ENCODE measurements around the gene GCFC2. TPM values are rescaled to one million over a fixed set of nuclear protein-coding genes. Genes with fewer than 3 reads are reported as not detected.

Gene GCFC2
- polyA plus RNA-seq, 3 donors = 8.0 to 11.5 (median 11.5) TPM

DNA sequence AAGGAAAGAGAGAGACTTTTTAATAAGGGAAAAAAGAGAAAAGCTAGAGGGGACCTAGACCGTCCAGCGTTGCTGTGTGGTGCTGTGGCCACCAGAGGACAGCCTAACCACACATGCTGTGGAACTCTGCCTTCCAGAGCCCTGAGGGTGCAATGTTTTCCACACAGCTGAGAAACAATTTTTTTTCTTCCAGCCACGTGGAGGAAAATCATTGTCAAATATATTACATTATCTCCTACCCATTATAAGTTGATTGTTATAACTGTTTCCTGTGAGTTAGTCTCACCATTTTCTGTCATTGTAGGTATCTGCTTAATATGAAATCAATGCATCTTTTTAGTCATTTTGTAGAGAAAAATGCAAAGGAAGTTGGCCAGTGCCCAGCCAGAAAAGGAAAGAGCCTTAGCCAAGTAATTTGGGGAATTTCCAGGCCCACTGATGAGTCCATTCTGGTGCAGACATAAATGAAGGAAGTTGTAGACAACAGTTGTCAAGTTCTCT, 70.0 kb downstream of the GCFC2 start:
- H3K27ac ChIP-seq (ENCODE audit: low read depth, low read length) = no peak overlapping the region
- 0 to 1% (median 0%) methylated on average over 3 of the region's 3 CpGs for WGBS, 3 donors

DNA sequence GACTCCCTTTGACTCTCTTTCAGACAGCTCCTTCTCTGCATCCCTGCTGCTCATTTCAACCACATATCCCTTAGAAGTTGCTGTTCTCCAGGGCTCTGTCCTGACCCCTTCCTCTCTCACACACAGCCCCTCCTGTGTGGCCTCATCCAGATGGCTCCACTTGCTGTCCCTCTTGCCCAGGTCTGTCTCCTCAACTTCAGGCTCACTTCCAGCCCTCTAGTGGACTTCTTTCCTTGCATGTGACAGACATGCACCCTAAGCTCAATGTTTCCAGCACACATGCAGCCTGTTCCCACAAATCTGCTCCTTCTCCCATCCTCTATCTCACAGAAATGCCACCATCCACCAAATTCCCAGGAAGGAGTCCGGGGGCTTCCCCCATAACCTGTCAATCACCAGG, 73.1 kb downstream of the GCFC2 start:
- no peak overlapping the region for H3K27ac ChIP-seq (ENCODE audit: low read depth, low read length)

DNA sequence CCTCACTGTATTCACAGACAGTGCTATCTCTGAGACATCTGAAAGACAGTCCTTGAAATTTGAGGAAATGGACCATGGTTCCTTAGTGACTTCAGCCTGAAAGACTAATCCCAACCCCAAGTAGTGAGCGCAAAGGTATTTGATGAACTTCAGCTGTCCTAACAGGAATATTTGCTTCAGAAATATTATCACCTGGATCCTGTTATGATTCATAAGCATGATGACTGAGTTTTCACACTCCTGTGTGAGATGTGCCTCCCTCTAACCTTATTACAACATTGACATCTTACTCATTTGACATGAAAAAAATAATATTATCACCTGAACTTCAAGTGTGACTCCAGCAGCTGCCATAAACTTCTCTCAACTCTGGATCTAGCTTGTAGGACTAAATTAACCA, 75.8 kb downstream of the GCFC2 start:
- WGBS, 3 donors = 0 to 100% (median 57%) methylated on average over 1 of the region's 1 CpG
- no peak overlapping the region for H3K27ac ChIP-seq (ENCODE audit: low read depth, low read length)

More for the DNA sequence above, 73.1 kb downstream of the GCFC2 start:
- 46 to 76% (median 65%) methylated on average over 1 of the region's 1 CpG for WGBS, 3 donors

DNA sequence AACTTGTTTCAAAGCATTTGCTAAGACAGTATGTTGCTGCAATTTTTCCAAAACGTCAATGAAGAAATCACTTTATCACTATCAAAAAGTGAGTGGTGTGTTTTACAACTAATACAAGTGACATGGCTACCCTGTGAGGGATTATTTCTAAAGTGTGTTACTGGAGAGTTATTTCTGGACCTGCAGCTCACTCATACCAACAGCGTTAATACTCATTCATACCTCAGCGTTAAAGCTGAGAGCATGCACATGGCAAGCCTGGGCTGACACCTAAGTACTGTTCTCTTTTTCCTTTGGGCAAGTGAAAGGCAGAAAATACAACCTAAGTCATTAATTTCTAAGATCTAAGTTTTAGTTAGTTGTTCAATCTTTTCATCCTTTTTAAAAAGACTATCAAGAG, 77.1 kb downstream of the GCFC2 start:
- no peak overlapping the region for H3K27ac ChIP-seq (ENCODE audit: low read depth, low read length)
- 48 to 88% (median 66%) methylated on average over 3 of the region's 3 CpGs for WGBS, 3 donors

DNA sequence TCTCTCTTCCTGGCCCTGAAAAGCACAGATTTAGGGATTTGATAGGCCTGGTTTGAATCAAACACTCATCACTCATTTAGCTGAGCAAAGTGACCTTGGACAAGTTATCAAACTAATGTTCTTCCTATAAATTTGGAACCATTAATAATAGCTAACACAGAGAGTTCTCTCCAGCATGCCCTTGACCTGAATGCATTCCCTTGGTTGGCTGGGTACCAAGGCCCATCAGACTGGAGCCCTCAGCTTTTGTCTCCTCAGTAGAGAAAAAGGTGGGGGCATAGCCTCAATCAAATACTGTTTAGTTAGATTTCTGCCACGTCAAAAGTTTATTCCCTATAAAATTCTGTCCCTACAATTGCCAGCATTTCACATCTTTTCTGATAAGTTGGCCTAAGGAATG, 77.9 kb downstream of the GCFC2 start:
- H3K27ac ChIP-seq (ENCODE audit: low read depth, low read length) = no peak overlapping the region
- WGBS, 3 donors = 50 to 76% (median 73%) methylated on average over 1 of the region's 1 CpG

DNA sequence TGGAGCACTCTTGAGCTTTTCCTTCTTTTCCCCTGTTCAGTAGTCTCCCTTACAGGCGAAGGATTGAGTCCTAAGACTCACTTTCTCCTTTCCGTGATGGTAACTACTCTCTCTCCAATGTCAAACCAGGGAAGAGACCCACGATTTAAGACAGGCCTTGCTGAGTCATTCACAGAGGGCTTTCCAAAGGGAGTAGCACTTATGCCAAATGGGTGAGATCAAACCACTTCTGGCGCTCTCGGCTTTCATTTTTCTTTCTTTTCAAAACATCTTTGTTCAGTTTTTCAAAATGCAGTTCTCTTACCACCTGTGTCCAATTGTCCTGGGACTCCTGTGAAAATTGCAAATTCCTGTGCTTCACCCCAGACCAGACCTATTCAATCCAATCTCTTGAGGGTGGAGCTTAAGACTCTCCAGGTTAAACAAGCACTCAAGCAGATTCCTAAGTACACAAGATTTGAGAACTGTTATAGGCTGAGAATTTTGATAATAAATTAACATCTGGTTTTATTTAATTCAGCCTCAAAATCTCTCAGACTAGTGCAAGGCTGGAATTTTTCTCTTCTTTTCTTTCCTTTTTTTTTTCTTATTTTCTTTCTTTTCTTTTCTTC, 78.5 kb downstream of the GCFC2 start:
- no peak overlapping the region for H3K27ac ChIP-seq (ENCODE audit: low read depth, low read length)
- WGBS, 3 donors = 63 to 72% (median 64%) methylated on average over 5 of the region's 5 CpGs

DNA sequence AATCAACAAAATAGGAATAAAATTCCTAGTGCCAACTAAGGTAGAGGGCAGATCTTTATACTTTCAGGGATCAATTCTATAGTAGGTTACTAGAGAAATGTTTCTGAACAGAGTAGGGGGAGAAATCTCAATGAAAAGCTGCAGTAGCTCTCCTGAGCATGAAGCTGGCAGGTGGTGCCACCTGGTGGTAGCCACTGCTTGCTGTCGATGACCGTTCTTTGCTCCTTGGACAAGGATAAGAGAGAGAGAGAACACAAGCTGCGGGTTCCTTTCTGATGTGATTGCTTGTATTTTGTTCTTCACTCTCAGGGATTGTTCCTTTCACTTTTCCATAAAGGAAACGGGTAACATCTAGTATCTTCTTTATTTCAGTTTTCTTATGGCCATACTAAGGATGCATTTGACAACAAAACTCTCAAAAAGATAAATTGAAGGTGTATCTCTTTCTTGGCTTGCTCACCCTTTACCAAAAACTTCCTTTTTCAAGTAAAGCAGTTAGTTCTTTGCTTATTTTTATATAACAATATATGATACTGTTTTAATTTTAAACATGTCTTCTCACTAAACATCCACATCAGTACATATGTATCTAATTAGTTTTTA, 82.7 kb downstream of the GCFC2 start:
- H3K27ac ChIP-seq (ENCODE audit: low read depth, low read length) = no peak overlapping the region
- 0 to 2% (median 1%) methylated on average over 4 of the region's 4 CpGs for WGBS, 3 donors

DNA sequence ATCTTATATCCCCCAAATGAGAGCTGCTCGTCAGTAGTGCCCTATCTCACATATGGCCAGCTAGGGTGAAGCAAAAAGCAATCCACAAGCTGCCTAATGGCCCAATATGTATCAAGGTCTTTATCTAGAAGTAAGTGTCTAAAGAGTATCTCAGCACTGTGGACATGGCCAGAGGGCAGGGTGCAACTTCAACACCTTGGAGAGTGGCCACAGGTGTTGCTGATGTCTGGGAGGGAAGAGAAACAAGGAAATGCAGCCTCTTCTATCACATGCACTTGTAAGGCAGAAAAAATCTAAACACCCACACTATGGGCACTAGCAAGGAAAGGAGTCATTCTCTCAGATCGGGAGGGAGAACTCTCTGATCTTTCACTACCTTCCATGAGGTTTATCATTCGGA, 87.8 kb downstream of the GCFC2 start:
- 86 to 96% (median 87%) methylated on average over 3 of the region's 3 CpGs for WGBS, 3 donors
- no peak overlapping the region for H3K27ac ChIP-seq (ENCODE audit: low read depth, low read length)

DNA sequence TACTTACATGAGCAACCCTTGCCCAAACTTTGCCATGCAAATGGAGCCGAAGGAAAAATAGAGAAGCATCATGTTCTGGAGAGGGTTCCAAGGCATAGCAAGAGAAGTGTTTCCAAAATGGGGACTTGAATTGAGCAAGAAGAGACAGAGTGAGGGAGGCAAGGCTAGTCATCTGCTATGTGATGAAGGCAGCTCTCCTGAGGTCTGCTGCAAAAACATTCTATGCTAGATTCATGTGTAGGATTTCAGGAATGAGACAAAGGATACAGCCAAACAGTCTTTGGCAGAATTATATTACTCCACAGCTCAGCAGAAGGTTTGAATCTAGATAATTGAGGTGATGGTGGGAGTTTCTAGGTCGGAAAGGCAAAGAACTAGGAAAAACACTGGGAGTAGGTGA, 88.2 kb downstream of the GCFC2 start:
- 29 to 92% (median 84%) methylated on average over 2 of the region's 2 CpGs for WGBS, 3 donors
- no peak overlapping the region for H3K27ac ChIP-seq (ENCODE audit: low read depth, low read length)

DNA sequence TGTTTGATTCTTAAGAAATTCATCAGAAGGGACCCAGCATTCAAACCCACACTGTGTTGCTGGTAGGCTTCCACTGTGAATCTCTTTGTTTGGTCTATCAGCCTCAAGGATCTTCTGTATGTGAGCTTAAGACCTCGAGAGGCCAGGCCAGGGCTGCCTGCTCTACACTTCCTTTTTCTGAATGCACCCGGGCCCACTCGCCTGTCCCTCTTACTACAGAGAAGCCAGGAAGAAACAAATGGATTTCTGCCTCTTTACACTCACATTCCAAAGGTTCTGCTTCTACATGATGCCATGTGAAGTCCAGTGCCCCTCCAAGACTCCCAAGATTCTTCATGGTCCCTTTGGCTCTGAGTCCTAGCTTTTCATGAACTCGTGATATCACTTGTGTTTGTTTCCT, 89.5 kb downstream of the GCFC2 start:
- no peak overlapping the region for H3K27ac ChIP-seq (ENCODE audit: low read depth, low read length)
- WGBS, 3 donors = 71 to 86% (median 85%) methylated on average over 4 of the region's 4 CpGs

DNA sequence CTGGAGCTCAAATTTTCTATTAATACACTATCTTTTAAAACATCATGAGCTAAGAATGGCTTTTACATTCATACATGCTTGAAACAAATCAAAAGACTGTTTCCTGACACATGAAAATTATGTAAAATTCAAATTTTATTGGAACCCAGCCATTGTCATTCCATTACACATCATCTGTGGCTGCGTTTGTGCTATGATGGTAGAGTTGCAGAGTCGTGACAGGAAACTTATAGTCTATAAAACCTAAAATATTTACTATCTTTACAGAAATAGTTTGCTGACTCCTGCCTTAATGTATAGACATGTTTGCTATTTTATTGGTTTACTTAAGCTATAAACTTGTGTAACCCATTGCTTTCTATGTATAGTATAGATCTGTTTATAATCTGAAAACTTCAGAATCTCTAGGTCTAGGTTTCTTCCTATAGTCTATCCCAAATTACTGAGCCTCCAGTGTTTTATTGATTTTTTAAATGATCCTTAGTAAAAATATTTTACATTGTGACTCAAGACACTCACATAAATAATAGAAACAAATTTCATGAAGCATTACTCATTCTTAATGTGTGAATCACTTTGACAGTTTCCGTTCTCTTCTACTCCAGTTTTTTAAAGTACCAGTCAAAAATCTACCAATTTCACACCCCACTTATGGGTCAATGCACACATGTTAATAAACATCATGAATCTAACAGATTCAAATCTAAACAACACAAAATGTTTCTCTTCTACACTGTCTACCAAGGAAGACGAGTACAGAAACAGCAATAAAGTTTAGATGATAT, 90.6 kb downstream of the GCFC2 start:
- WGBS, 3 donors = 84 to 94% (median 85%) methylated on average over 4 of the region's 4 CpGs

DNA sequence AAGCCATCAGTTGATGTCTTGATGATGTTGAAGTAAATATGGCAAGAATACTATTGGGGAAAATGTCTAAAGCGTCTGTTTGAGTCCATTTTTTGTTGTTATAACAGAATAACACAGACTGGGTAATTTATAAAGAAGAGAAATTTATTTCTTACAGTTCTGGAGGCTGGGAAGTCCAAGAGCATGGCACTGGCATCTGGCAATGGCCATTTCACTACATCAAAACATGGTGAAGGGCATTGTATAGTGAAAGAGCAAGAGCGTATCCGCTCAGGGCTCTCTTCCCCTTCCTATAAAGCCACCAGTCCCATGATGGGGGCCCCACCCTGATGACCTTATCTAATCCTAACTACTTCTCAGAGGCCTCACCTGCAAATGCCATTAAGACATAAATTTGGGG, 93.8 kb downstream of the GCFC2 start:
- WGBS, 3 donors = 92 to 96% (median 95%) methylated on average over 3 of the region's 3 CpGs

More for the DNA sequence above, 90.6 kb downstream of the GCFC2 start:
- H3K27ac ChIP-seq (ENCODE audit: low read depth, low read length) = no peak overlapping the region

DNA sequence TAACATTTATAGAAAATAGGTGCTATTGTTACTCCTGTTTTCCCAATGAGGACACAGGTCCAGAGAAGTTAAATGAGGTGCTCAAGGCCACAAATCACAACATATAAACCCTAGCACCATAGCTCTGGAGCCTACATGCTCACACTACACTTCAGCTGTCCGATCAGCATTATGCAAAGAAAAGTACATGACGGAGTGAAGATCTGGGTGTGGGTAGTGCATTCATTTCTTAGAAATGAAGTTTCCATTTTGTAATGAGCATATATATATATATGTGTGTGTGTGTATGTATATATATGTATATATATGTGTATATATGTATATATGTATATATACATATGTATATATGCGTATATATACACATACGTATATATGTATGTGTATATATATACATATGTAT, 94.3 kb downstream of the GCFC2 start:
- H3K27ac ChIP-seq (ENCODE audit: low read depth, low read length) = no peak overlapping the region
- 89 to 96% (median 96%) methylated on average over 4 of the region's 4 CpGs for WGBS, 3 donors

More for the DNA sequence above, 93.8 kb downstream of the GCFC2 start:
- no peak overlapping the region for H3K27ac ChIP-seq (ENCODE audit: low read depth, low read length)

DNA sequence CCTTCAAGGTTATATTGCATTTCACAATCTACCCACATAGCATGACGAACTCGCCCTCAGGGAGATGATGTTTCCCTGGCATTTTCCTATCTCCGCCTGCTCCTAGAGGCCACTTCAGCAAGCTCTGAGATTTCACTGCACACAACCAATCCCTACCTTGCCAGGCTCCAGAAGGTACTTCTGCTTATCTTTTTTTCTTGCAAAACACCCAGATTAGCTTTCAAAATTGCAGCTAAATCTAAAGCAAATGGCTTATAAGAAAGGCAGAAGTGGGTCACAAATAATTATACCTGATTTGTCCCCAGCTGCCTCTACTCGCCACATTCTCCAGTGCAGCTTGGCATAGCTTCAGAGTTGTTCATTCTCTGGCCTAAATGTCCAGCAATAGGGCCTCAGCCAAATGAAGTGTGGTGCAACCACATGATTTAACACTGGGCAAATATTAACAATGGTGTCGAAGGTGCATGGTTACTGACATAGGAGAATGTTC, 96.5 kb downstream of the GCFC2 start:
- WGBS, 3 donors = 67 to 84% (median 83%) methylated on average over 5 of the region's 5 CpGs
- no peak overlapping the region for H3K27ac ChIP-seq (ENCODE audit: low read depth, low read length)

DNA sequence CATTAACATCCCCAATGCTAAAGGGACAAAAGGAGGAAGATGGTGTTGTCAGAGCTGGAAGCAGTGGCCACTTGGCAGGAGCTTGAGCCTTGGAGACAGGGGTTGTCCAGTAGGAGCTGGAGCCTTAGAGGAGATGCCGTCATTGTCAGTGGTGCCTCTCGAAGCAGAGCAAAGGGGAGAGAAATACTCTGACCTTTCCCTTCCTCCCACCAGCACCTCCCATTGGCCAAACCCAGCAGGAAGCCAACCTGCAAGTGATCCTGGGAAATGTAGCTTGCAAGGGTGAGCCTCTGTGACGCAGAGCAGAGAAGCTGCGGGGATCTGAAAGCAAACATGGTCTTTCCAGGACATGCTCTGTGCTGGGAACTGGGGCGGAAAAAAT, 97.9 kb downstream of the GCFC2 start:
- 67 to 87% (median 70%) methylated on average over 5 of the region's 5 CpGs for WGBS, 3 donors
- H3K27ac ChIP-seq (ENCODE audit: low read depth, low read length) = no peak overlapping the region

Other genes starting within 250 kb of the GCFC2 start
- gene EVA1A, start 150.0 kb downstream of the GCFC2 start, polyA plus RNA-seq = 10 to 100 TPM in 1 of 3 donors, 1 to 10 TPM in 1, under 1 TPM in 1; 0.79 to 37.3 (median 2.4) TPM
- gene MRPL19, start 64.1 kb downstream of the GCFC2 start, polyA plus RNA-seq = 10 to 100 TPM; 11.8 to 36.9 (median 31.6) TPM